Ascending aorta (tissue), 2 donors: ENCODE results near the gene ALPL. TPM values are rescaled to one million over a fixed set of nuclear protein-coding genes. Genes with fewer than 3 reads are reported as not detected.

Source experiments
- DNase-seq, 2 donors: peaks; one replicate each; pipeline ENCODE4 v3.0.0-alpha.2; 2019; ENCODE audit warnings: low spot score in 2 of 2
- H3K27ac ChIP-seq, 2 donors: fragments of 200-600 bp; sonication (generic); one replicate each; pipeline ENCODE4 v1.5.1; 2016 to 2017; ENCODE audit warnings: mild to moderate bottlenecking in 1 of 2
- H3K27me3 ChIP-seq: fragments of 200-600 bp; sonication (generic); one replicate; pipeline ENCODE4 v1.5.1; 2017
- H3K36me3 ChIP-seq, 2 donors: fragments of 200-600 bp; sonication (generic); one replicate each; pipeline ENCODE4 v1.5.1; 2016
- H3K4me1 ChIP-seq, 2 donors: fragments of 200-600 bp; sonication (generic); one replicate each; pipeline ENCODE4 v1.5.1; 2016 to 2017; ENCODE audit warnings: mild to moderate bottlenecking in 1 of 2
- H3K4me3 ChIP-seq, 2 donors: fragments of 200-600 bp; sonication (generic); one replicate each; pipeline ENCODE4 v1.5.1; 2016 to 2017; ENCODE audit warnings: mild to moderate bottlenecking in 1 of 2
- H3K9me3 ChIP-seq, 2 donors: fragments of 200-600 bp; sonication (generic); one replicate each; pipeline ENCODE4 v1.5.1; 2016
- CTCF ChIP-seq, 3 experiments: fragments of 200-600 bp in 2 of 3; fragments of 450-650 bp in 1 of 3; sonication (generic) in 2 of 3; IDR thresholded peaks; one replicate each; pipeline ENCODE4 v1.5.1; 2016 to 2019; ENCODE audit warnings: antibody characterized with exemption in 3 of 3, mild to moderate bottlenecking in 1 of 3, moderate library complexity in 1 of 3
- intact Hi-C: fragments of 100-400 bp; cut with DNase I; formaldehyde crosslinking; loops from one replicate; pipeline ENCODE4 v1.15.1; 2023
- total RNA-seq: library from RNA; depleted of rRNA; stranded (reverse); fragments of >200 nt; gene quantifications from one replicate; pipeline ENCODE4 v1.1.0, GENCODE V29; 2016

Gene ALPL
- total RNA-seq, 1 donor from 2014 or later = 35.3 TPM

GRCh38 chr1:21601278-21602048 lies 92.2 kb downstream of the ALPL start:
- Histone ChIP-seq H3K4me1 (no peaks in the 10 kb centered on the region), H3K27ac (no peak overlapping the region), H3K9me3 (no peaks in the 10 kb centered on the region), H3K27me3 (no peaks in the 10 kb centered on the region), H3K36me3 (no peaks in the 10 kb centered on the region), H3K4me3 (no peak overlapping the region)
- DNase-seq = no peak
- TF ChIP-seq CTCF (IDR thresholded peaks at IDR 0.05) = no peak
- intact Hi-C loops = no loop called here

DNA sequence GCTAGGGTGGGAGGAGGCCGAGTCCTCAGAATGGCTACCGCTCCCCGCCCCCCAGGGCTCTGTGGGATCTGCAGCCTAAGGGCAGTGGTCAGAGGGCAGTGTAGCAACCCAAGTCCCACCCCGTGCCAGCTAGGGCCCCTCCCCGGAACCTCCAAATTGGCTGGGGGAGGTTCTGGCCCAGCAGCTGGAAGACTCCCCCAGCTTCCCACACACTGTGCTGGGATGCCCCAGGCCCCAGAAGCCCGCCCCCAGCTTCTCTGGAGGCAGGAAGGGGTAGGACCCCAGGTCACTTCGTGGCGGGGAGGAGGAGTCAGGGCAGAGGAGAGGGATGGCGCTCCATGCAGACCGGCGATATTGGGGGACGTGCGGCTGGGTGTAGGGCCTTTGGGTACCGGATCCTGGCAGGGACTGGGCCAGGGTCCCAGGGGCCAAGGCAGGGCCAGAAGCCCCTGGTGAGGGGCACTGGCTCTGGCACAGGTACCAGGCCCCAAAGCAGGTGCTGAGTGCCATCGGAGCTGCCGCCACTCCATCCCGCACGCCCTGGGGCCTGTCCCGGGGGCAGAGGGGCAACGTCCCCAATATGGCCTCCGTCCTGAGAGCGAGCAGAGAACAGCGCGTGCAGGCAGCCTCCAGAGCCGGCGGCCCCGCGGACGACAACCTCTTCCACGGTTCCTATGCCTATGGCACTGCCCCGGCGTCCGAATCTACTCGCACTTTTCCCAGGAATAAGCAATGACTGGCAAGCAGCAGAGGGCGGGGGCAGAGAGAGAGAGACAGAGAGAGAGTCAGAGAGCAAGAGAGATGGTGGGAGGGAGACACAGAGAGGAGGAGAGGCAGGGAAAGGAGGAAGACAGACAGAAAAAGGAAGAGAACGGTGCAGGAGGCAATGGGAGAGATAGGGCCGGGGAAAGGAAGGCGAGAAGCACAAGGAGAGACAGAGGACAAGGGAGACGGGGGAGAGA lies 94.2 kb downstream of the ALPL start:
- Histone ChIP-seq H3K27me3 (no peaks in the 10 kb centered on the region), H3K4me1 (no peaks in the 10 kb centered on the region), H3K4me3 (no peak overlapping the region), H3K27ac (no peak overlapping the region), H3K9me3 (no peaks in the 10 kb centered on the region), H3K36me3 (no peaks in the 10 kb centered on the region)
- no peak for TF ChIP-seq CTCF (IDR thresholded peaks at IDR 0.05)
- DNase-seq = no peak
- intact Hi-C loops = no loop called here

- intact Hi-C loops = no loop called here
- no peaks in the 10 kb centered on the region for H3K27me3 ChIP-seq
- no peaks in the 10 kb centered on the region for H3K9me3 ChIP-seq
- H3K36me3 ChIP-seq = no peaks in the 10 kb centered on the region
- no peak for DNase-seq
- no peak overlapping the region for H3K27ac ChIP-seq
- no peaks in the 10 kb centered on the region for H3K4me1 ChIP-seq
- no peak overlapping the region for H3K4me3 ChIP-seq
- TF ChIP-seq CTCF (IDR thresholded peaks at IDR 0.05) = no peak
These were observed 95.2 kb downstream of the ALPL start for GRCh38 chr1:21604208-21604957.

DNA sequence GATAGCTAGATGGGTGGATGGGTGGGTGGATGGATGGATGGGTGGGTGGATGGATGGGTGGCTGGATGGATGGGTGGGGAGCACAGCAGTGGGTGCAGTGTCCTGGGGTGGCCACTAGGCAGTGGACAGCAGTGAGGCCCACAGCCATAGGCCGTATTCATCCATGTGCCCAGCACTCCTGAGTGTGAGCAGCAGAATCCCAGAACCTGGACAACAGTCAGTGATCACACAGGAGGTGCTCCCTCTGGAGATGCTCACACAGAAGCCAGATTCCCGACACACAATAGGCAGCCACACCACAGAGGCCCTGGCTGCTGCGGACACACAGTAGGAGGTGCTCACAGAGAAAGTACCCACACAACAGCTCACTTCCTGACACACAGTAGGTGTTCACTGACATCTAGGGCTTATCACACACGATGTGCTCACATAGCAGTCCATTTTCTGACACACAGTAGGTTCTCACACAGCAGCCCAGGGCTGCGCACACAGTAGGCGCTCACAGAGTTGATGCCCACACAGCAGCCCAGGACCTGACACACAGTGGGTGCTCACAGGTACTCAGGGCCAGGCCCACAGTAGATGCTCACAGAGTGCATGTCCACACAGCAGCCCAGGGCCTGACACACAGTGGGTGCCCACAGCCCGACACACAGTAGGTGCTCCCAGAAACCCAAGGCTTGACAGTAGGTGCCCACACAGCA lies 95.9 kb downstream of the ALPL start:
- Histone ChIP-seq H3K4me1 (no peaks in the 10 kb centered on the region), H3K9me3 (no peaks in the 10 kb centered on the region), H3K4me3 (no peak overlapping the region), H3K27me3 (no peaks in the 10 kb centered on the region), H3K27ac (no peak overlapping the region), H3K36me3 (no peaks in the 10 kb centered on the region)
- TF ChIP-seq CTCF (IDR thresholded peaks at IDR 0.05) = no peak
- DNase-seq = no peak
- intact Hi-C loops = no loop called here
